ENCODE results near the gene ITFG1.
"Not testable (repeated sequence)": the region's sequence is repeated elsewhere in the genome, so short reads cannot be mapped to it uniquely, and the experiment has no call there.

ITFG1 gene

GRCh38 chr16:47408491-47408890, 52.4 kb downstream of the ITFG1 start:
- DNase-seq, result no peak

DNA sequence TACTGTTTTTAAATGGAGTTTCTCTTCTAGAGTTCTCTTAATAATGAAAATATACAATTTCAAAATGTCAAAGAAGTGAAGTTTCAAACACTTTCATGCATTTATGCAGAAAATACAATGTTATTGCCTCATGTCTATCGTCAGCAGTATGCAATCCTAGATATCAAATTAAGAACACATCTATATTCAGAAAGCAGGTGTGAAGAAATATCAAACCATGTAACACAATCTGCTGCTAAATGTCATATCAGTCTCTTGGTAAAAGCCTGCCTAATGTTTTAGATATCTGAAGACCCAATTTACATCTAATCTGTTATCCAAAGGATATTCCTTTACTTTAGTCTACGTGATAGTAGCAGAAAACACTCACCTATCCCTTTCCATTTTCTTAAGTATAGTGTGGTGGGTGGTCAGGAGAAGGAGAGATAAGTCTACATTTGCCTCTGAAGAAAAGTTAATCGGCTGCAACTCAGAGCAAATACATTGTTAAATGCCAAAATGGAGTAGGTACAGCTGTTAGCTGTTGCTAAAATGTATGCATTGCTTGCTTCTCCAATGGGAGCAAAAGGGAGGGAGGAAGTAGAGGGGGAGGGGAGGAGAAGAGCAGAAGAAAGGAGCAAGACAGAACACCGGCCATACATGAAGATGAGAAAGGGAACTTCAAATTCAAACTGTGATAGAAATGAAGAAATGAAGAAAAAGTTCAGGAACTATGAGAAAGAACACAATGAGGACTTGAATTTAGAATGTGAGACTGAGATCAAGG, 64.9 kb downstream of the ITFG1 start:
- DNase-seq, result no peak

DNA sequence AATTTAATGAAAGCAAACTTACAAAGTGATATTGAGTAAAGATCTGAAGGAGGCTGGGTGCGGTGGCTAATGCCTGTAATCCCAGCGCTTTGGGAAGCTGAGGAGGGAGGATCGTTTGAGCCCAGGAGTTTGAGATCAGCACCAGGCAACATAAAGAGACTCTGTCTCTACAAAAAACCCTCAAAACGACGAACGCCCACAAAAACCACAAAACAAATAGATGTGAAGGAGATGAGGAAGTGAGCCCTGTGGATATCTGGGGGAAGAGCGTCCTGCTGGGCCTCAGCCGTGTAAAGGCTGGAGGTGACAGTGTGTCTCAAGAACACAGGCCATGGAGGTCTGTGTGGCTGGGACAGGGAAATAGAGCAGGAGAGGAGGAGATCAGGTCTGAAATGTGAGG, 68.8 kb downstream of the ITFG1 start:
- DNase-seq, result no peak

DNA sequence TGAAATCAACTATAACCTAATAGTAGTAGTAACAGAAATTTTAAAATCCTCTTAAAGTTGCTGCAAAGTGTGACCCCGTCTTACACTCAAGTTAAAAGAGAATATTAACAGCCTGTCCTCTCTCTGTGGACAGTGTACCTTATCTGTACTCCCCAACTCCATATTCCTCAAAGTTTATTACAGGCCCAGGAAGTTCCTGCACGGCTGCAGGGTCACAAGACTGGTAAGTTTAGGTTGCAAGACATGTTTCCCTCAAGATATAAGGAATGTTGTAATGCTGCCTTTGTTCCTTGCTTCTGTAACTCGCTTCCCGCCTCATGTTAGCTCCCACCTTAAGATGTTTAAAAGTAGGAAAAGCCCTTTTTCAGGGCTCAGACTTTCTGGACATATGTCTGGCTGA, 72.2 kb downstream of the ITFG1 start:
- no peak for DNase-seq

DNA sequence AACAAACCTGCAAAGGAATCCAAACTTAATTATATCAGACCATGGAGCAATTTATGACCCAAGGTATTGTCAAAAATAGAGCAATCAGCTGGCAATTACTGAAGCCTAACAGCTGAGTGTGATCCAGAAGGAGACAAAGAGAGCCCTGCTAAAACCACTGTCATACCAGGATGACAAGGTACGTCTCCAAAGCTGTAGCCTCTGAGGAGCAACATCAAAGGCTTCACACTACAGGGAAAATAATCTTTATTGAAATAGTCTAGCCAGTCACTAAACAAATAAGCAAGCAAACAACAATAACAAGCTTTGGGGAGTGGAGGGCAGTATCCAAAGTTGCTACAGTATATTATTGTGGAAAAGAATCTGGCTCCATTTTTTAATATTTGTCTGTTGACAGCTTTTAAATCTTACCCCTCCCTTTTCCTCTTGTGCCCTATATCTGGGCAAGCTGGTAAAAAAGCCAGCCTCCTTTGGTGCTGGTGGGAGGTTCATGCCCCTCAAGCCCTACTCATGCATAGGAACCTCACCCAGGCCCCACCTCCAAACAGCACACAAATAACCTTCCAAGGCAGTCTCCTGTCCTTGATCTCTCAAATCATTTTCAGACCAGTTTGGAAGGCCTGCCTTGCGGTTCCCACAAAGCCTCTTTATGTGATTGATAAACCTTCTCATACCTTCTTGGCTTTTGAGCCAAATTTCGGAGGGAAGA, 73.7 kb downstream of the ITFG1 start:
- DNase-seq, result no peak

DNA sequence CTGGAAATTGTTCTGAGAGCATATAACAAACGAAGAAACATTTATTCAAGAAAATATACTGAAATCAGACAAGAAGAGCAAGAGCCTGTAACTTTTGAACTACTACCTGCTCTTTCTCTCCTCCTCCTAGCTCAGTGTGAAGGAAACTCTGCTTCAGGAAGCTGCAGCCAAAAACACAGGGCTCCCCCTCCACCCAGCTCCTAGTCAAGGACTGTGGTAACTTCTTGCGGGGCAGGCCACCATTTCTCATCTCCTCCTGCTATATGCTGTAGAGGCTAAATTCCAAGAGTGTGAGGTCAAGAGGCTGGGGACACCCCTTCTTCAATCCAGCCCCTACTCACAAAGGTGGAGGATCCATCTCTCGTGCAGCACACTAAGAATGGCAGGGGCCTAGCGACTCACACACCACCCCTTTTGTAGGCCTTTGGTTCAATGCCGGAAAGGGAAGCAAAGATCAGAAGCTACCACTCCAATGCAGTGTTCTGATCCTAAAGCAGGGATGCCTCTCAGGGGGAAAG, 74.6 kb downstream of the ITFG1 start:
- DNase-seq, result no peak

DNA sequence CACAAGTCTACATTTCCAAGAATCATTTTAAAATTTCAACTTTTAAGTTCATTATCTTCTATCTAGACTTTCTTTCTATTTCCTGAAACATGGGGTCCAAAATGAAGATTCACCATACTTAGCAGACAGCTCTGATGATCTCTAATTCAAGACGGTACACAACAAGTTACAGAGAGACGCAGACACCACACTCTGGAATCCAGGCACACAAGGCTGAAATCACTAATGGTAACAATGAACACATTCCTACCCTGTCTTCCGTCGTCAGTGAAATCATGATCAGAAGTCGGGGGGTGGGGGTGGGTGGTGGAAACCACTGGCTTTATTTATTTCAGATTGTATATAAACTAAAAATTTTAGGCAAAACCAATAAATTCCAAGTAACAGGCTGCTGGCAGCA, 78.5 kb downstream of the ITFG1 start:
- DNase-seq, result no peak

DNA sequence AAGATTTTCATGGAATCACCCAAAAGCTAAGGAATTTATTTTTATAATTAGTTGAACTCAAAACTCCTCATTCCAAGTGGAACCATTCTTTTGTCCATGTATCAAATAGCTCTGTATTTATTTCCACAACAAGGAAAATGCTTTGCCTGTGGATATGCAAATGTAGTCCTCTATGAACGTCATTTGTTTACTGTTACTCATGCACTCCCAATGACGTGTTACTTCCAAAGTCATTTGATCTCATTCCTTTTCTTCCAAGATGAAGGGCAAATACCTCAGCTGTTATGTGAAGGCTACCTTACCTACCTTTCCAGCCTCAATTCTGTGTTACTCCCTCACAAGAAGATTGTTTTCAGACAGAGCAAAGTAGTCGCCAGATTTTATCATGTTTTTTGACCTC, 83.7 kb downstream of the ITFG1 start:
- no peak for DNase-seq

DNA sequence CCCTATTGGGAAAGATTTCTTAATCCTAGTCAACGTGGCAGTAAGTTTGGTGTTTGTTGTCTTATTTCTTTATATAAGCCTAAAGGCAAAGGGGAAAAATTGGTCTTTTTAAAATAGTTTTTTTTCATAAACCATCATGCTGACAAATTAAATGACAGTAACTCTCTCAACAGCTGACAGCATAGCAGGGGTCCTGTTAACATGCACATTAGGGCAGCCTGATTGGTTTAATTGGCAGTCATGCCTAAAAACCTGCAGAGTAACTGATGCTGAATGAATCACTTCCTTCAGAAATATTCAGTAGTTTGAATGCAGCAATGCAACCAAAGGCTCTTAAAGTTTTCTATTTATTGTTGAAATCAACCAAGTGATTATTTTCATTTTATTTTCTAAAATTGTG, 85.4 kb downstream of the ITFG1 start:
- no peak for DNase-seq

DNA sequence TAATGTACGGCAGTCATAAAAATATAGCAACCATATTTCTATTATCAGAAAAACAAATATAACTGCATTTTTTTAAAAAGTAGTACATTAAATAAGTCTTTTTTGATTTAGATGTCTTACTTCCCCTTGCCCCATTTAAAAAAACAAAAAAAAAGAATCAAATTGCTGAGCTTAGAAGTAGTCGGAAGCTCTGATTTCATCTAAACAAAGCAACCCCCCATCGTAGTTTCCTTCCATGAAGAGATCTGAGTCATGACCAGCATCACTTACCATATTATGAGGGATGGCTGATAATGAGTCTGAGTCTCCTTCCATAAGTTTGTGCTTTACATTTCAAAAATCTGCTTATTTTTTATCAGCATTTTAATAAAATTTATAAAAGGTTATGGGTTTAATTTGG, 86.2 kb downstream of the ITFG1 start:
- DNase-seq, result no peak

- DNase-seq, result no peak
Measured at GRCh38 chr16:47371271-47372014, 89.4 kb downstream of the ITFG1 start.

DNA sequence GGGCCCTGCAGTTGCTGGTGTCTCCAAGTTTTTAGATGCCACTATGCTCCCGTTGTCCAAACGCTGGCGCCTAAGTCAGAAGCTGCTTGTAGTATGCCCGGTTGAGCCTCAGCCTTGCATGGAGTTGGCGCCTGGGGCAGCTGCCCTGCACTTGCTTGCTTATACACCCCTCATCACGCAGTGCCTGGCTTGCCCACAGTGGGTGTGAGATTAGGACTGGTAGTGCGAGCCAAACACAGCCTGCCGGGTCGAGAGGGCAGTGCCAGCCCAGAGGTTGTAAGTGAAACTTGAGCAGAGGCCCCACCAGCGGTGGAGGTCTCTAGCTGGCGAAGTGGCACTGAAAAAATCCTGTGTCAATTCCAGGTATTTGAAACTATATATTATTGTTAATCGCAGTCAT, 90.3 kb downstream of the ITFG1 start:
- DNase-seq, result no peak

- no peak for DNase-seq
Measured at GRCh38 chr16:47366228-47366627, 94.6 kb downstream of the ITFG1 start.

DNA sequence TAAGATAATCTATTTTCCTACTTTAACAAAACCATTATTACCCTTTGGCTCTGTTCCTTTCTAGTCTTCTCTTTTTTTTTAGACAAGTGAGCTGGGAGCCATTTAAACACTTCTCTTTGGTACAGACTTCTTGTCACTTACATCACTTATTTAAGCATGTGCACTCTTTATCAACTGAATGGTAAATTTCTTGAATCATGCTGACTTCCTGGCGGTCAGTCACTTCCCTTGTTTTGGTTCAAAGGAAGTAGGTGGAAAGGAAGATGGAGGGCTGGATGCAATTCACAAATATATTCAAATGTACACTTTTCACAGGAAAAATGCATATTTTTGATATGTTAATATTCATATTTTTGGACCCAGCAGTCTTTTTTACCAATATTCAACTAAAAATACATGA, 97.1 kb downstream of the ITFG1 start:
- no peak for DNase-seq

GRCh38 chr16:47359478-47359877, 101.4 kb downstream of the ITFG1 start:
- DNase-seq, result no peak

GRCh38 chr16:47358816-47359215, 102.0 kb downstream of the ITFG1 start:
- no peak for DNase-seq

DNA sequence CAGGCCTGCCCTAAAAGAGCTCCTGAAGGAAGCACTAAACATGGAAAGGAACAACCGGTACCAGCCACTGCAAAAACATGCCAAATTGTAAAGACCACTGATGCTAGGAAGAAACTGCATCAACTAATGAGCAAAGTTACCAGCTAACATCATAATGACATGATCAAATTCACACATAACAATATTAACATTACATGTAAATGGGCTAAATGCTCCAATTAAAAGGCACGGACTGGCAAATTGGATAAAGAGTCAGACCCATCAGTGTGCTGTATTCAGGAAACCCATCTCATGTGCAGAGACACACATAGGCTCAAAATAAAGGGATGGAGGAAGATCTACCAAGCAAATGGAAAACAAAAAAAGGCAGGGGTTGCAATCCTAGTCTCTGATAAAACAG, 111.8 kb downstream of the ITFG1 start:
- DNase-seq, result not testable (repeated sequence)

DNA sequence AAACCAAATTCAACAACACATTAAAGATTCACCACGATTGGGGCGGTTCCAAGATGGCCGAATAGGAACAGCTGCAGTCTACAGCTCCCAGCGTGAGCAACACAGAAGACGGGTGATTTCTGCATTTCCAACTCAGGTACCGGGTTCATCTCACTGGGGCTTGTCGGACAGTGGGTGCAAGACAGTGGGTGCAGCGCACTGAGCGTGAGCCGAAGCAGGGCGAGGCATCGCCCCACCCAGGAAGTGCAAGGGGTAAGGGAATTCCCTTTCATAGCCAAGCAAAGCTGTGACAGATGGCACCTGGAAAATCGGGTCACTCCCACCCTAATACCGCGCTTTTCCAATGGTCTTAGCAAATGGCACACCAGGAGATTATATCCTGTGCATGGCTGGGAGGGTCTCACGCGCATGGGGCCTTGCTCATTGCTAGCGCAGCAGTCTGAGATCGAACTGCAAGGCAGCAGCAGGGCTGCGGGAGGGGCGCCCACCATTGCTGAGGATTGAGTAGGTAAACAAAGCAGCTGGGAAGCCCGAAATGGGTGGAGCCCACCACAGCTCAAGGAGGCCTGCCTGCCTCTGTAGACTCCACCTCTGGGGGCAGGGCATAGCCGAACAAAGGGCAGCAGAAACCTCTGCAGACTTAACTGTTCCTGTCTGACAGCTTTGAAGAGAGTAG, 113.7 kb downstream of the ITFG1 start:
- not testable (repeated sequence) for DNase-seq

GRCh38 chr16:47342055-47342454, 118.8 kb downstream of the ITFG1 start:
- DNase-seq, result no peak

- not testable (repeated sequence) for DNase-seq
Measured at GRCh38 chr16:47330562-47330961, 130.3 kb downstream of the ITFG1 start.

DNA sequence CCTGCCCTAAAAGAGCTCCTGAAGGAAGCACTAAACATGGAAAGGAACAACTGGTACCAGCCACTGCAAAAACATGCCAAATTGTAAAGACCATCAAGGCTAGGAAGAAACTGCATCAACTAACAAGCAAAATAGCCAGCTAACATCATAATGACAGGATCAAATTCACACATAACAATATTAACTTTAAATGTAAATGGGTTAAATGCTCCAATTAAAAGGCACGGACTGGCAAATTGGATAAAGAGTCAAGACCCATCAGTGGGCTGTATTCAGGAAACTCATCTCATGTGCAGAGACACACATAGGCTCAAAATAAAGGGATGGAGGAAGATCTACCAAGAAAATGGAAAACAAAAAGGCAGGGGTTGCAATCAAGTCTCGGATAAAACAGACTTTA, 136.6 kb downstream of the ITFG1 start:
- DNase-seq, result not testable (repeated sequence)

DNA sequence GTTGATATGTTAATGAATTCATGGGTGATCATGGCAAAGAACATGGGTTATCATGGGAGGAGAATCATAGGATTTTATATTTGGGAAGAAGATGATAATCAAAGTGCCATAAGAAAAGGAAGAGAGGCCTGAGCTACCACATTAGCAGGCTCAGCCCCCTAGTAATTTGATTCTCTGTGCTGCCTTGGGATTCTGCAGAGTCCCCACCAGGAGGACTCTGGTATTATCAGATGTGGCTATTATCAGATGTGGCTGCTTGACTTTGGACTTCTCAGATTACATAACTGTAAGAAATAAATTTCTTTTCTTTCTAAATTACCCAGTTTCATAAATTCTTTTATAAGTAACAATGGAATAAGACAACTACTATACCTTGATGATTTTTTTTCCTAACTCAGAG, 137.6 kb downstream of the ITFG1 start:
- no peak for DNase-seq
